Esophagus squamous epithelium (tissue), 5 donors: Measurements from ENCODE around the gene CENPM. TPM values are rescaled to one million over a fixed set of nuclear protein-coding genes. Genes with fewer than 3 reads are reported as not detected.

ENCODE experiments used
- DNase-seq: peaks from one replicate; lab custom pipeline; 2025; lab: John Stamatoyannopoulos, UW
- H3K27ac ChIP-seq, 4 donors: fragments of 200-600 bp; sonication (generic); one replicate each; pipeline ENCODE4 v1.5.1; 2016 to 2019; ENCODE audit warnings: mild to moderate bottlenecking in 1 of 4
- H3K27me3 ChIP-seq, 4 donors: fragments of 200-600 bp; sonication (generic); 1 replicate in 3 of 4; 2 replicates in 1 of 4; pipeline versions ENCODE4 v1.5.1 to v1.6.0; 2017 to 2021; ENCODE audit warnings: antibody characterized with exemption in 1 of 4
- H3K36me3 ChIP-seq, 3 donors: fragments of 200-600 bp; sonication (generic); one replicate each; pipeline ENCODE4 v1.5.1; 2016 to 2019
- H3K4me1 ChIP-seq, 3 donors: fragments of 200-600 bp; sonication (generic); one replicate each; pipeline ENCODE4 v1.5.1; 2017 to 2019
- H3K4me3 ChIP-seq, 4 donors: fragments of 200-600 bp; sonication (generic); 1 replicate in 3 of 4; 2 replicates in 1 of 4; pipeline ENCODE4 v1.5.1; 2016 to 2019; ENCODE audit warnings: mild to moderate bottlenecking in 2 of 4, moderate library complexity in 1 of 4
- H3K9me3 ChIP-seq, 3 donors: fragments of 200-600 bp; sonication (generic); one replicate each; pipeline ENCODE4 v1.5.1; 2016 to 2019
- CTCF ChIP-seq, 6 experiments: fragments of 450-650 bp in 4 of 6; fragments of 200-600 bp in 2 of 6; sonication (generic) in 2 of 6; IDR thresholded peaks; one replicate each; pipeline ENCODE4 v1.5.1; 2016 to 2019; ENCODE audit warnings: antibody characterized with exemption in 6 of 6, mild to moderate bottlenecking in 4 of 6, moderate library complexity in 4 of 6
- POLR2A ChIP-seq, 4 donors: fragments of 450-650 bp; IDR thresholded peaks; one replicate each; pipeline ENCODE4 v1.6.1; 2017; ENCODE audit warnings: antibody characterized with exemption in 4 of 4, mild to moderate bottlenecking in 4 of 4, moderate library complexity in 3 of 4
- WGBS, 2 donors: methylation state at CpG; one replicate each; pipeline ENCODE4 v1.1.5; 2018; 5-methylcytosine and 5-hydroxymethylcytosine counted together
- intact Hi-C: fragments of 100-400 bp; cut with DNase I; formaldehyde crosslinking; loops from one replicate; pipeline ENCODE4 v1.15.0; 2022
- total RNA-seq, 4 donors: library from RNA; depleted of rRNA; stranded (reverse); fragments of >200 nt; gene quantifications; one replicate each; pipeline ENCODE4 v1.1.0, GENCODE V29; 2016
- donor health status: DM: yes; HTN: yes; CAD: no.

CENPM gene
- total RNA-seq, 4 donors from 2014 or later, result 6.9 to 12.6 (median 10.5) TPM

GRCh38 chr22:41966607-41967240, 19.8 kb upstream of the CENPM start:
- 19 to 34% methylated on average over 6 to 8 of the region's 8 CpGs for WGBS, 2 donors
- peaks cover 0 to 22% (median 0%) of the 10 kb centered on the region in 4 donors for H3K27me3 ChIP-seq
- H3K4me1 ChIP-seq, result peaks cover 0 to 4% (median 0%) of the 10 kb centered on the region in 3 donors
- TF ChIP-seq CTCF (IDR thresholded peaks at IDR 0.05) (peak in 3 of 6 experiments; percentile 25 to 53 (median 34)), POLR2A (IDR thresholded peaks at IDR 0.05) (no peak)
- no peak overlapping the region for H3K27ac ChIP-seq
- no peaks in the 10 kb centered on the region for H3K36me3 ChIP-seq
- no peak overlapping the region for H3K4me3 ChIP-seq
- no peak for DNase-seq
- intact Hi-C loops, result no loop called here
- H3K9me3 ChIP-seq, result no peaks in the 10 kb centered on the region

- intact Hi-C loops, result no loop called here
- TF ChIP-seq POLR2A (IDR thresholded peaks at IDR 0.05) (no peak), CTCF (IDR thresholded peaks at IDR 0.05) (no peak)
- no peaks in the 10 kb centered on the region for H3K9me3 ChIP-seq
- WGBS, 2 donors, result 88 to 89% methylated on average over 2 of the region's 2 CpGs
- DNase-seq, result no peak
- no peak overlapping the region for H3K4me3 ChIP-seq
- no peak overlapping the region for H3K27ac ChIP-seq
- H3K4me1 ChIP-seq, result peaks cover 0 to 4% (median 0%) of the 10 kb centered on the region in 3 donors
- no peaks in the 10 kb centered on the region for H3K36me3 ChIP-seq
- H3K27me3 ChIP-seq, result peaks cover 0 to 17% (median 0%) of the 10 kb centered on the region in 4 donors
Measured at GRCh38 chr22:41966225-41966606, 19.3 kb upstream of the CENPM start.

GRCh38 chr22:41964112-41964491, 17.1 kb upstream of the CENPM start:
- no peak for TF ChIP-seq POLR2A (IDR thresholded peaks at IDR 0.05)
- no peak for TF ChIP-seq CTCF (IDR thresholded peaks at IDR 0.05)
- WGBS, 2 donors, result 43 to 60% methylated on average over 3 to 4 of the region's 5 CpGs
- intact Hi-C loops, result no loop called here
- H3K36me3 ChIP-seq, result no peaks in the 10 kb centered on the region
- no peak for DNase-seq
- H3K4me3 ChIP-seq, result no peak overlapping the region
- no peak overlapping the region for H3K27ac ChIP-seq
- H3K27me3 ChIP-seq, result peaks cover 0 to 2% (median 0%) of the 10 kb centered on the region in 4 donors
- no peaks in the 10 kb centered on the region for H3K9me3 ChIP-seq
- no peaks in the 10 kb centered on the region for H3K4me1 ChIP-seq

GRCh38 chr22:41963453-41964111, 16.6 kb upstream of the CENPM start:
- H3K27me3 ChIP-seq, result no peaks in the 10 kb centered on the region
- no peak overlapping the region for H3K27ac ChIP-seq
- no peaks in the 10 kb centered on the region for H3K9me3 ChIP-seq
- TF ChIP-seq CTCF (IDR thresholded peaks at IDR 0.05) (no peak), POLR2A (IDR thresholded peaks at IDR 0.05) (no peak)
- no peak for DNase-seq
- WGBS, 2 donors, result 67 to 73% methylated on average over 7 to 9 of the region's 9 CpGs
- H3K4me3 ChIP-seq, result no peak overlapping the region
- H3K4me1 ChIP-seq, result no peaks in the 10 kb centered on the region
- intact Hi-C loops, result no loop called here
- no peaks in the 10 kb centered on the region for H3K36me3 ChIP-seq

- DNase-seq, result no peak
- intact Hi-C loops, result loop anchor here (10.0 kb wide), 1 partner anchor 497 kb away; no protein-coding TSS in a partner anchor
- H3K9me3 ChIP-seq, result no peaks in the 10 kb centered on the region
- no peaks in the 10 kb centered on the region for H3K27me3 ChIP-seq
- no peaks in the 10 kb centered on the region for H3K36me3 ChIP-seq
- H3K27ac ChIP-seq, result no peak overlapping the region
- H3K4me1 ChIP-seq, result peaks cover 6 to 10% (median 8%) of the 10 kb centered on the region in 3 donors
- H3K4me3 ChIP-seq, result peak overlapping the region in 3 of 4 donors; percentile 30 to 57 (median 30)
- TF ChIP-seq POLR2A (IDR thresholded peaks at IDR 0.05) (no peak), CTCF (IDR thresholded peaks at IDR 0.05) (no peak)
- 50 to 65% methylated on average over 2 to 11 of the region's 23 CpGs for WGBS, 2 donors
Measured at GRCh38 chr22:41957941-41958556, 11.1 kb upstream of the CENPM start.
